ENCODE measurements around the gene POLK. TPM values are rescaled to one million over a fixed set of nuclear protein-coding genes. Genes with fewer than 3 reads are reported as not detected.
A peak's percentile ranks its signal among the peaks of the same experiment; 100 is the strongest.
"Not testable (repeated sequence)": the region's sequence is repeated elsewhere in the genome, so short reads cannot be mapped to it uniquely, and the experiment has no call there.

The POLK gene
- total RNA-seq, 1 donor, result 50.1 TPM

DNA sequence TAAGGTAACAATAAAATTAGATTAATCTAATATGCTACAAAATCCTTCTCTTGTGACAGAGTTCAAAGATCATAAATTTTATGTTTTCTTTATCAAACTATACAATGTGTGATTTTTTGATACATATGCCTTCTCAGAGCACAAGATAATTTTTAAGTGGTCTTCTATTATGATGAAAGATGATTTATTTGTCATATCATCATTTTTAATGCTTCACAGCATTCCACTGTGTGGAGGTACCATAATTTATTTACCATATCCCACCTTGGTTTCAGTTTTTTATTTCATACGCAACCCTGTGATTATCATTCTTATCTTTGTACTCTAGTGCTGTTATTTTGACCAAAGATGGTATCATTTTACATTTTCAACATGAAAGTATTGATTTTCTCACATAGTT, 41.7 kb downstream of the POLK start:
- DNase-seq (ENCODE audit: low read depth), result no peak
- H3K4me3 ChIP-seq (ENCODE audit: low read depth, low read length), result no peak overlapping the region
- TF ChIP-seq, protein P1, sequence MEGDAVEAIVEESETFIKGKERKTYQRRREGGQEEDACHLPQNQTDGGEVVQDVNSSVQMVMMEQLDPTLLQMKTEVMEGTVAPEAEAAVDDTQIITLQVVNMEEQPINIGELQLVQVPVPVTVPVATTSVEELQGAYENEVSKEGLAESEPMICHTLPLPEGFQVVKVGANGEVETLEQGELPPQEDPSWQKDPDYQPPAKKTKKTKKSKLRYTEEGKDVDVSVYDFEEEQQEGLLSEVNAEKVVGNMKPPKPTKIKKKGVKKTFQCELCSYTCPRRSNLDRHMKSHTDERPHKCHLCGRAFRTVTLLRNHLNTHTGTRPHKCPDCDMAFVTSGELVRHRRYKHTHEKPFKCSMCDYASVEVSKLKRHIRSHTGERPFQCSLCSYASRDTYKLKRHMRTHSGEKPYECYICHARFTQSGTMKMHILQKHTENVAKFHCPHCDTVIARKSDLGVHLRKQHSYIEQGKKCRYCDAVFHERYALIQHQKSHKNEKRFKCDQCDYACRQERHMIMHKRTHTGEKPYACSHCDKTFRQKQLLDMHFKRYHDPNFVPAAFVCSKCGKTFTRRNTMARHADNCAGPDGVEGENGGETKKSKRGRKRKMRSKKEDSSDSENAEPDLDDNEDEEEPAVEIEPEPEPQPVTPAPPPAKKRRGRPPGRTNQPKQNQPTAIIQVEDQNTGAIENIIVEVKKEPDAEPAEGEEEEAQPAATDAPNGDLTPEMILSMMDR (IDR thresholded peaks at IDR 0.05; ENCODE audit: insufficient read depth, low read depth, low read length), result no peak

DNA sequence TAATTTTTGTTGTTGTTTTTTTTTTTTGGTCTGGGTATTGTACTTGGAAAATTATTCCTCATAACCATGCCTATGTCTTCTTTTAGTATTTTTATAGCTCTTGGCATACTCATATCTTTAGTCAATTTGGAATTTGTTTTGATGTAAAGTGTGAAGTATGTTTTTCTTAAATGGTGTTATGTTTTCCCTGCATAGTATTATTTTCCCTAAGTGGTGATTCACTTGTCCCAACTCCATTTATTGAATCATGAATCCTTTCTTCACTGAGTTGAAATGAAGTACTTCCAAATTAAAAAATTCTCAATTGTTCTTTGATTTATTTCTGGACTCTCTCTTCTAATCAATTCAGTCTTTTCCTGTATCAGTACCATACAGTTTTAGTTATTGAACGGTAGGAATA, 46.5 kb downstream of the POLK start:
- DNase-seq (ENCODE audit: low read depth), result no peak
- TF ChIP-seq, protein P1 (IDR thresholded peaks at IDR 0.05; ENCODE audit: insufficient read depth, low read depth, low read length), result no peak
- H3K4me3 ChIP-seq (ENCODE audit: low read depth, low read length), result no peak overlapping the region

- no peak for DNase-seq (ENCODE audit: low read depth)
- H3K4me3 ChIP-seq (ENCODE audit: low read depth, low read length), result no peak overlapping the region
- TF ChIP-seq, protein P1 (IDR thresholded peaks at IDR 0.05; ENCODE audit: insufficient read depth, low read depth, low read length), result no peak
Measured at GRCh38 chr5:75558981-75559632, 47.4 kb downstream of the POLK start.

GRCh38 chr5:75560655-75561054, 49.0 kb downstream of the POLK start:
- not testable (repeated sequence) for H3K4me3 ChIP-seq (ENCODE audit: low read depth, low read length); DNase-seq (ENCODE audit: low read depth)

GRCh38 chr5:75565991-75566709, 54.5 kb downstream of the POLK start:
- DNase-seq (ENCODE audit: low read depth), result peak; percentile 34
- peak overlapping the region; percentile 23 for H3K4me3 ChIP-seq (ENCODE audit: low read depth, low read length)

DNA sequence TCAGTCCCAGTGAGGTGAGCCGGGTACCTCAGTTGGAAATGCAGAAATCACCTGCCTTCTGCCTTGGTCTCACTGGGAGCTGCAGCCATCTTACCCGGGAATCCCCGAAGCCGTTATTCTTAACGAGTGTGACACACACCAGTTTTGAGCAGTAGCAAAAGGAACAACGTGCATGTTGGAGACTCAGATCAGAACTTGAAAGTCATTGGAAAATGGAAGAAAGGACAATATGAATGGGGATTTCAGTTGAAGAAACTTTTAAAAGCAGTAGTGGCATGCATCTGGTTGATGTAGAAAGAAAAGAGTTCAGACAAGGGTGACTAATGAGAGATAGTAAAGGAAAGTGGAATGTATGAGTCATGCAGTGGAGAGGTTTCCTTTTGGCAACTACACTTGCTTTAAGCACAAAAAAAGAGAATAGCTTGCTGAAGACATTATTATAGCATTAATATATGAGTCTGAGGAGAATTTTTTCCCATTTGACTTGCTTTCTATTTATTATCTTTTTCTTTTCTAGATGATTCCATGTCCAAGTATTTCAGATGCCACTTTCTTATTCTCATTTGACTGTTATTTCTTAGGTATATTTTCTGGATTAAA, 55.1 kb downstream of the POLK start:
- DNase-seq (ENCODE audit: low read depth), result peak; percentile 92
- TF ChIP-seq, protein P1 (IDR thresholded peaks at IDR 0.05; ENCODE audit: insufficient read depth, low read depth, low read length), result no peak
- H3K4me3 ChIP-seq (ENCODE audit: low read depth, low read length), result peak overlapping the region; percentile 23

DNA sequence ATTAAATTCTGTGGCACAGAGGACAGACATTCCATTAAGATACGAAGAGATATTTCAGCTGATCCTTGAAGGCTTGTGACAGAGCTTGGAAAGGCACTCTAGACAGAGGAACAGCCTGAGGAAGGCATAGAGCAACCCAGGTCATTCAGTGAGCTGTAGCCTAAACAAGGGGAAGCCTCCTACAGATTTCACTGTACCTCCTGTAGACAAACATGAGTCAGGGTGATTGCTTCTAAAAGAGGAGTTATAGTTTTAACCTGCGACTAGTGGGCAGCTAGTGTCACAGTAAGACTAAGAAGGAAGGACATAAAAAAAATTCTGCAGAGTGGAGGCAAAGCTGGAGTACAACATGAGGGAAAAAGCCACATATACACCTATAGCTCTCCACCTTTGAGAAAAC, 56.0 kb downstream of the POLK start:
- TF ChIP-seq, protein P1 (IDR thresholded peaks at IDR 0.05; ENCODE audit: insufficient read depth, low read depth, low read length), result peak; percentile 2
- no peak overlapping the region for H3K4me3 ChIP-seq (ENCODE audit: low read depth, low read length)
- DNase-seq (ENCODE audit: low read depth), result peak; percentile 65

Data from fibroblast of villous mesenchyme (primary cell).